ENCODE data around the gene CSRNP3.

Gene CSRNP3

DNA sequence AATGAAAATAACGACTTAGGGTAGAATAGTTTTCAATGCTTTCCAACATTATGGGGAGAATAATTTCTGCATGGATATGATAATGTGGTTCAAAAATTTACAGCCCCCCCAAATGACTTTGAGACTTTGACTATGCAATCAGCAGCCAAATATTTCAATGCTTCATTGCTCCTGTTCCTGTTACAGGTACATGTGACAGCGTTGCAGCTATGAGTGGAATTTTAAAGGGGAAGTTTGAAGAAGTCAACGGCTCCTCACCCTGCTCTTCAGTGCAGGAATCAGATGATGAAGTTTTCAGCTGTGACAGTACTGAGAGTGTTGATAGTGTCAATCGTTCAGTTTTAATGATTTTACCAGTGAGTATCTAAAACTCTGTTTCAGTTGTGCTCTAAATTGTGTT, 25.1 kb downstream of the CSRNP3 start:
- no peak overlapping the region for H3K23ac ChIP-seq (ENCODE audit: low read length)
- H4K12ac ChIP-seq (ENCODE audit: low read depth, low read length): no peak overlapping the region
- no peaks in the 10 kb centered on the region for H3K4me1 ChIP-seq (ENCODE audit: control insufficient read depth in 1 of 2, insufficient read depth in 2 of 2, low read length in 2 of 2)
- no peak overlapping the region for H2BK120ac ChIP-seq (ENCODE audit: insufficient read depth, low read length, poor library complexity)
- no peak overlapping the region for H3K4ac ChIP-seq (ENCODE audit: low read depth, low read length)
- H3K9me3 ChIP-seq (ENCODE audit: insufficient read depth, low read depth, low read length): no peaks in the 10 kb centered on the region
- no peak overlapping the region for H2AK5ac ChIP-seq (ENCODE audit: low read length)
- no CpG with 5 or more reads among the region's 4 CpGs for WGBS (ENCODE audit: extremely low coverage, insufficient coverage, insufficient read length)
- H3K9ac ChIP-seq (ENCODE audit: low read length): no peak overlapping the region
- no peak overlapping the region for H4K8ac ChIP-seq (ENCODE audit: low read depth, low read length)
- H2BK5ac ChIP-seq (ENCODE audit: low read depth, low read length, poor library complexity): no peak overlapping the region
- no peak for DNase-seq
- no peaks in the 10 kb centered on the region for H3K27me3 ChIP-seq (ENCODE audit: insufficient read depth, low read length)
- no peak overlapping the region for H3K18ac ChIP-seq (ENCODE audit: low read length)
- H3K27ac ChIP-seq (ENCODE audit: low read depth, low read length): no peak overlapping the region
- H3K79me2 ChIP-seq (ENCODE audit: control insufficient read depth, insufficient read depth, low read length, poor library complexity): no peaks in the 10 kb centered on the region
- no peak overlapping the region for H2BK12ac ChIP-seq (ENCODE audit: low read length)
- no peaks in the 10 kb centered on the region for H3K79me1 ChIP-seq (ENCODE audit: low read length)
- no peak overlapping the region for H2AFZ ChIP-seq (ENCODE audit: insufficient read depth, low read length, poor library complexity)
- no peaks in the 10 kb centered on the region for H3K36me3 ChIP-seq (ENCODE audit: control insufficient read depth in 1 of 2, insufficient read depth in 2 of 2, low read length in 2 of 2)
- H3K4me2 ChIP-seq (ENCODE audit: low read length): no peak overlapping the region
- no peak overlapping the region for H4K91ac ChIP-seq (ENCODE audit: low read depth, low read length)
- H3K14ac ChIP-seq (ENCODE audit: low read length): no peak overlapping the region
- no peak overlapping the region for H3K4me3 ChIP-seq (ENCODE audit: low read depth, low read length)

DNA sequence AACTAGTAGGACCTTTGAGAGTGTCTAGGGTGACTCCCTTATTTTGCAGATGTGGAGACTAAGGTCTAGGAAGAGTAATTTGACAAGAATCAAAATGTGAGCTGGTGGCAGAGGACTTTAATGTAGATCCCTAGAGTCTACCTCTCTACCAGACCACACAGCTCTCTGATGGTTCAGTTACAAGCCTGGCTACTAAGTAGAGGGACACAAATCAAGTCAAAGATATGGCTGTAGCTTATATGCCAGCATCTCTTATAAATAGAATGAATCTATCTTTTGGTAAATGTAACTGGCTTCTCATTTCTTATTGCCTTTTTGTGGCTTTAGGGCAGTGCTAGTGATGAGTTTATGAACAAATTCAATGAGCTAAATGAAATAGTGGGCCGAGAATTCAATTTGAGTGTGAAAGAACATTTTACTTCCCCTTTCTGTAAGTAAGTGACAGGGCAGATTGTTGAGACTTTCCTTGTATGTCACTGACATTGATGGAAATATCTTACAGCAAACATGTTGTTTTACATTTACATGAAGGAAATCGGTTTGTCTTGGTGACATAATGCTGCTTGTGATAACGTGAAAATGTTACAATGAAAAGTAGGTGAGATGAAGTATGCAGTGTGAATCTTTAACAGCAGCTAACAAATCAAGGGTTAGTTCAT, 28.3 kb downstream of the CSRNP3 start:
- Histone ChIP-seq H3K18ac (ENCODE audit: low read length) (no peak overlapping the region), H3K4me1 (ENCODE audit: control insufficient read depth in 1 of 2, insufficient read depth in 2 of 2, low read length in 2 of 2) (no peaks in the 10 kb centered on the region), H3K4ac (ENCODE audit: low read depth, low read length) (no peak overlapping the region), H4K91ac (ENCODE audit: low read depth, low read length) (no peak overlapping the region), H2BK5ac (ENCODE audit: low read depth, low read length, poor library complexity) (no peak overlapping the region), H3K9me3 (ENCODE audit: insufficient read depth, low read depth, low read length) (no peaks in the 10 kb centered on the region), H4K8ac (ENCODE audit: low read depth, low read length) (no peak overlapping the region), H3K4me2 (ENCODE audit: low read length) (no peak overlapping the region), H3K14ac (ENCODE audit: low read length) (no peak overlapping the region), H3K27ac (ENCODE audit: low read depth, low read length) (no peak overlapping the region), H2AFZ (ENCODE audit: insufficient read depth, low read length, poor library complexity) (no peak overlapping the region), H3K79me1 (ENCODE audit: low read length) (no peaks in the 10 kb centered on the region), H3K27me3 (ENCODE audit: insufficient read depth, low read length) (no peaks in the 10 kb centered on the region), H2AK5ac (ENCODE audit: low read length) (no peak overlapping the region), H3K9ac (ENCODE audit: low read length) (no peak overlapping the region), H3K79me2 (ENCODE audit: control insufficient read depth, insufficient read depth, low read length, poor library complexity) (no peaks in the 10 kb centered on the region), H4K12ac (ENCODE audit: low read depth, low read length) (no peak overlapping the region), H3K23ac (ENCODE audit: low read length) (no peak overlapping the region), H3K4me3 (ENCODE audit: low read depth, low read length) (no peak overlapping the region), H2BK120ac (ENCODE audit: insufficient read depth, low read length, poor library complexity) (no peak overlapping the region), H2BK12ac (ENCODE audit: low read length) (no peak overlapping the region), H3K36me3 (ENCODE audit: control insufficient read depth in 1 of 2, insufficient read depth in 2 of 2, low read length in 2 of 2) (no peaks in the 10 kb centered on the region)
- no CpG with 5 or more reads among the region's 3 CpGs for WGBS (ENCODE audit: extremely low coverage, insufficient coverage, insufficient read length)
- no peak for DNase-seq

DNA sequence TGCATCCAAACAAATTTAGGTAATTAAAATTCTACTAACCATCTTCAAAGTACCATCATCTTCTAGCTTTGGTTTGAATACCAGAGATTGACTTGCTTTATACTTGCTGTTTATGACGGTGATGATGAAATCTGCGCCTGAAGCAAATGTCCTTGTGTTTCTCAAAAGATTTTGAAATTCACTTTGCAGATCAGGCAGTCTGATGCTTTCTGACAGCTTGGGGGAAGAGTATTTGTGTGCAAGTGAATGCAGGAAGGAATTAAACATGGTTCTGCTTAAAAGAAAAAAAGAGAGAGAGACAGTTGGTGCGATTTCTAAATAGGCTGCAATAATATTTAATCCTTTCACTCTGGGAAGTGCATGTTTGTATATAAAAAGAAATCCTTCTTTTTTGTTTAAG, 29.6 kb downstream of the CSRNP3 start:
- H4K12ac ChIP-seq (ENCODE audit: low read depth, low read length): no peak overlapping the region
- no peaks in the 10 kb centered on the region for H3K9me3 ChIP-seq (ENCODE audit: insufficient read depth, low read depth, low read length)

DNA sequence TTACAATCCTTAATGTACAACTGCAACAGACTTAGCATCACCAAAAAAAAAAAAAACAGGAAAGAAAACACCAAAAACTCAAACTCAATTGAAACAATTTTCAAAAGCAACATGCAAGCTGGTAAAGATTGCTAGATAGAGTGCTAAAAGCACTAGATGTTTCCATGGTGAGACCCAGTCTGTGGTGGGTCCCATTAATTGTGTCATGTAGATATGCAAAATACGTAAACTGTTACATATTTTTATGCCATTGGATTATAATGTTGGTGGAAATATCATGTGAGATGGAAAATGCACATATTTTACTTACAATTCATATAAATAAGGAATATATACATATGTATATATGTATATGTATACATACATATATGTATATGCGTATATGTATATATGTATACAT, 30.5 kb downstream of the CSRNP3 start:
- Histone ChIP-seq H4K8ac (ENCODE audit: low read depth, low read length) (no peak overlapping the region), H3K79me2 (ENCODE audit: control insufficient read depth, insufficient read depth, low read length, poor library complexity) (no peaks in the 10 kb centered on the region), H2BK5ac (ENCODE audit: low read depth, low read length, poor library complexity) (no peak overlapping the region), H2BK12ac (ENCODE audit: low read length) (no peak overlapping the region), H4K91ac (ENCODE audit: low read depth, low read length) (no peak overlapping the region), H3K27me3 (ENCODE audit: insufficient read depth, low read length) (no peaks in the 10 kb centered on the region), H3K27ac (ENCODE audit: low read depth, low read length) (no peak overlapping the region), H3K23ac (ENCODE audit: low read length) (no peak overlapping the region), H3K14ac (ENCODE audit: low read length) (no peak overlapping the region), H3K18ac (ENCODE audit: low read length) (no peak overlapping the region), H3K36me3 (ENCODE audit: control insufficient read depth in 1 of 2, insufficient read depth in 2 of 2, low read length in 2 of 2) (no peaks in the 10 kb centered on the region), H3K9ac (ENCODE audit: low read length) (no peak overlapping the region), H3K4me1 (ENCODE audit: control insufficient read depth in 1 of 2, insufficient read depth in 2 of 2, low read length in 2 of 2) (no peaks in the 10 kb centered on the region), H3K4me3 (ENCODE audit: low read depth, low read length) (no peak overlapping the region), H4K12ac (ENCODE audit: low read depth, low read length) (no peak overlapping the region), H2BK120ac (ENCODE audit: insufficient read depth, low read length, poor library complexity) (no peak overlapping the region), H3K4me2 (ENCODE audit: low read length) (no peak overlapping the region), H2AFZ (ENCODE audit: insufficient read depth, low read length, poor library complexity) (no peak overlapping the region), H3K4ac (ENCODE audit: low read depth, low read length) (no peak overlapping the region), H3K9me3 (ENCODE audit: insufficient read depth, low read depth, low read length) (no peaks in the 10 kb centered on the region), H2AK5ac (ENCODE audit: low read length) (no peak overlapping the region), H3K79me1 (ENCODE audit: low read length) (no peaks in the 10 kb centered on the region)
- DNase-seq: no peak
- WGBS (ENCODE audit: extremely low coverage, insufficient coverage, insufficient read length): no CpG with 5 or more reads among the region's 2 CpGs

More for the DNA sequence above, 29.6 kb downstream of the CSRNP3 start:
- H3K18ac ChIP-seq (ENCODE audit: low read length): no peak overlapping the region
- DNase-seq: peak; percentile 58 to 84
- no peak overlapping the region for H3K4me2 ChIP-seq (ENCODE audit: low read length)
- H2AFZ ChIP-seq (ENCODE audit: insufficient read depth, low read length, poor library complexity): no peak overlapping the region
- H2AK5ac ChIP-seq (ENCODE audit: low read length): no peak overlapping the region
- H3K4ac ChIP-seq (ENCODE audit: low read depth, low read length): no peak overlapping the region
- no peak overlapping the region for H2BK12ac ChIP-seq (ENCODE audit: low read length)
- no peak overlapping the region for H3K23ac ChIP-seq (ENCODE audit: low read length)
- no peaks in the 10 kb centered on the region for H3K79me1 ChIP-seq (ENCODE audit: low read length)
- H4K91ac ChIP-seq (ENCODE audit: low read depth, low read length): no peak overlapping the region
- H3K9ac ChIP-seq (ENCODE audit: low read length): no peak overlapping the region
- no peak overlapping the region for H3K27ac ChIP-seq (ENCODE audit: low read depth, low read length)
- H4K8ac ChIP-seq (ENCODE audit: low read depth, low read length): no peak overlapping the region
- H3K4me3 ChIP-seq (ENCODE audit: low read depth, low read length): no peak overlapping the region
- no peaks in the 10 kb centered on the region for H3K4me1 ChIP-seq (ENCODE audit: control insufficient read depth in 1 of 2, insufficient read depth in 2 of 2, low read length in 2 of 2)
- H2BK120ac ChIP-seq (ENCODE audit: insufficient read depth, low read length, poor library complexity): no peak overlapping the region
- no peaks in the 10 kb centered on the region for H3K36me3 ChIP-seq (ENCODE audit: control insufficient read depth in 1 of 2, insufficient read depth in 2 of 2, low read length in 2 of 2)
- no CpG with 5 or more reads among the region's 3 CpGs for WGBS (ENCODE audit: extremely low coverage, insufficient coverage, insufficient read length)
- no peak overlapping the region for H3K14ac ChIP-seq (ENCODE audit: low read length)
- H3K27me3 ChIP-seq (ENCODE audit: insufficient read depth, low read length): no peaks in the 10 kb centered on the region
- no peaks in the 10 kb centered on the region for H3K79me2 ChIP-seq (ENCODE audit: control insufficient read depth, insufficient read depth, low read length, poor library complexity)
- H2BK5ac ChIP-seq (ENCODE audit: low read depth, low read length, poor library complexity): no peak overlapping the region
